ENCODE measurements around the gene PCYT1A.

DNA sequence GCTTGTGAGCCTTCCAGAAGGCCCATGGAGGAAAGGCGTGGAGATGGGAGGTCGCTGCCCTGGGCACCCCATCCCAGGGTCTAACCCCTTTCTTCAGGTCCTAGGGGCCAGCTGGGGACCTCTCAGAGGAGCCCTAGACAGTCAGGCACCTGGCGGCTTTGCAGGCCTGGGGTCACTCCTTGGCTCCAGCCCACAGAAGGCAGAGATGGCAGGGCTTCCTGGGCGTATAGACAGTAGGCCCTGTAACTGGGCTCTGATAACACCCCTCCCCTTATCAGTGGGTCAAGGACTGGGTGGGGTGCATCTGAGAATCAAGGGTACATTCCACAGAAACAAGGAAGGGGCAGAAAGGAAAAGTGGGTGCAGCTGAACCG, 93.0 kb downstream of the PCYT1A start:
- no peak for TF ChIP-seq JUN (CRISPR knock-in tag; IDR thresholded peaks at IDR 0.05)
- no peak for TF ChIP-seq NFYB (CRISPR knock-in tag; conservative IDR thresholded peaks at IDR 0.05; ENCODE audit: low read depth)
- TF ChIP-seq GABPB1 (CRISPR knock-in tag; IDR thresholded peaks at IDR 0.05): no peak
- no peak for TF ChIP-seq CTCF (IDR thresholded peaks at IDR 0.05)
- TF ChIP-seq, protein P1, sequence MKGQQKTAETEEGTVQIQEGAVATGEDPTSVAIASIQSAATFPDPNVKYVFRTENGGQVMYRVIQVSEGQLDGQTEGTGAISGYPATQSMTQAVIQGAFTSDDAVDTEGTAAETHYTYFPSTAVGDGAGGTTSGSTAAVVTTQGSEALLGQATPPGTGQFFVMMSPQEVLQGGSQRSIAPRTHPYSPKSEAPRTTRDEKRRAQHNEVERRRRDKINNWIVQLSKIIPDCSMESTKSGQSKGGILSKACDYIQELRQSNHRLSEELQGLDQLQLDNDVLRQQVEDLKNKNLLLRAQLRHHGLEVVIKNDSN (CRISPR knock-in tag; IDR thresholded peaks at IDR 0.05): no peak
- no peak for TF ChIP-seq NFATC4 (CRISPR knock-in tag; IDR thresholded peaks at IDR 0.05)
- no peak for TF ChIP-seq CREB1 (CRISPR knock-in tag; IDR thresholded peaks at IDR 0.05)
- no peak for TF ChIP-seq ZBTB21 (CRISPR knock-in tag; IDR thresholded peaks at IDR 0.05; ENCODE audit: borderline replicate concordance)
